ENCODE results near the gene ENO1. TPM values are rescaled to one million over a fixed set of nuclear protein-coding genes. Genes with fewer than 3 reads are reported as not detected.
"Not testable (repeated sequence)": the region's sequence is repeated elsewhere in the genome, so short reads cannot be mapped to it uniquely, and the experiment has no call there.

The ENO1 gene
- total RNA-seq, 1 donor = 1,401 TPM

DNA sequence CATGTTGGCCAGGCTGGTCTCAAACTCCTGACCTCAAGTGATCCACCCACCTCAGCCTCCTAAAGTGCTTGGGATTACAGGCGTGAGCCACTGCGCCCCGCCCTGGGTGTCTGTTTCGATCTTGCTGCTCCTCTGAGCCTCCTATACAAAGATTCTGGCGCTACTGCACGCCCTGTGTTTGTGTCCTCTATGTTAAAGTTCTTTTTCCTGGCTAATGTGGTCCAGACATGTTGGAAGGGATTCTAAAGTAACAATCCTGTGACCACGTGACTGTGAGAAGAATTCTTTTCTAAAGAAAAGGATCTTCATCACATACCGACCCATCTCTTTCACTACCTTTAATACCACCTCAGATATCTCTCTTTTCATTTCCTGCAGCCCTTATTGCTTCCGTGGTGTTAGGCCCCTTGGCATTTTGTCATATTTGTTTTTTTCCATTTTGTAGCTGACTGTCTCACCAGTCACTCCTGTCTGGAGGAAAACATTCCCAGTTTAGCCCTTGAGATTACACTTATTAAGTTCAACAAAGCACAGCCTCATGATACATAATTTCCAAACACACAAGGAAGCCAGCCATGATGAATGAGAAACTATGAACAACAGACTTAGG lies 27.2 kb upstream of the ENO1 start:
- peak; percentile 57 for DNase-seq (ENCODE audit: low read depth)
- TF ChIP-seq, protein P1, sequence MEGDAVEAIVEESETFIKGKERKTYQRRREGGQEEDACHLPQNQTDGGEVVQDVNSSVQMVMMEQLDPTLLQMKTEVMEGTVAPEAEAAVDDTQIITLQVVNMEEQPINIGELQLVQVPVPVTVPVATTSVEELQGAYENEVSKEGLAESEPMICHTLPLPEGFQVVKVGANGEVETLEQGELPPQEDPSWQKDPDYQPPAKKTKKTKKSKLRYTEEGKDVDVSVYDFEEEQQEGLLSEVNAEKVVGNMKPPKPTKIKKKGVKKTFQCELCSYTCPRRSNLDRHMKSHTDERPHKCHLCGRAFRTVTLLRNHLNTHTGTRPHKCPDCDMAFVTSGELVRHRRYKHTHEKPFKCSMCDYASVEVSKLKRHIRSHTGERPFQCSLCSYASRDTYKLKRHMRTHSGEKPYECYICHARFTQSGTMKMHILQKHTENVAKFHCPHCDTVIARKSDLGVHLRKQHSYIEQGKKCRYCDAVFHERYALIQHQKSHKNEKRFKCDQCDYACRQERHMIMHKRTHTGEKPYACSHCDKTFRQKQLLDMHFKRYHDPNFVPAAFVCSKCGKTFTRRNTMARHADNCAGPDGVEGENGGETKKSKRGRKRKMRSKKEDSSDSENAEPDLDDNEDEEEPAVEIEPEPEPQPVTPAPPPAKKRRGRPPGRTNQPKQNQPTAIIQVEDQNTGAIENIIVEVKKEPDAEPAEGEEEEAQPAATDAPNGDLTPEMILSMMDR (IDR thresholded peaks at IDR 0.05; ENCODE audit: insufficient read depth, low read depth, low read length) = no peak
- H3K4me3 ChIP-seq (ENCODE audit: low read depth, low read length) = no peak overlapping the region

DNA sequence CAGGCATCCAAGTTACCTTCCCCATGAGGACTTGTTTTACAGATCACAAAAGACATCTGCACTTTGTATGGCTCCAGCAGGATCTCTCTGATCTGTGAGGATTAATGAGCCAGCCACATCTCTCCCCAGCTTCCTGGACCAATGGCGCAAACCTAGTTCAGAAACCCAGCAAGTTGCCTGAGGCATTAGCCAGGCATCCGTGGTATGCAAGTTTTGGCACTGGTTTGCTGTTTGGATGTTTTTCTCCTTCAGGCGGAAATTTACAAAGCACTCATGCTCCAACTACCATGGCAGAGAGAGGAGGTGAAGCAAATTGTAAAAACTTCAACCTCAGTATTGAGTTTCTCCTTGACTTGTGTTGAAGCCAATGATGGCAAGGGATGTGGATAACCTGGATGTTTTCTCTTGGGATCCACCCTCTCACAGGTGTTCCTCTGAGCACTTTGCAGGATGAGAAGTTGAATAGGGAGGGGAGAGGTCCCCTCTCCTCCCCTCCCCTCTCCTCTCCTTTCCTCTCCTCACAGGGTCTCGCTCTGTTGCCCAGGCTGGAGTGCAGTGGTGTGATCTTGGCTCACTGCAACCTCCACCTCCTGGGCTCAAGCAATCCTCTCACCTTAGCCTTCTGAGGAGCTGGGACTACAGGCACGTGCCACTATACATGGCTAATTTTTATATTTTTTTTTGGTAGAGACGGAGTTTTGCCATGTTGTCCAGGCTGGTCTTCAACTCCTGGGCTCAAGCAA lies 25.6 kb upstream of the ENO1 start:
- TF ChIP-seq, protein P1 (IDR thresholded peaks at IDR 0.05; ENCODE audit: insufficient read depth, low read depth, low read length) = no peak
- H3K4me3 ChIP-seq (ENCODE audit: low read depth, low read length) = no peak overlapping the region
- peak; percentile 97 for DNase-seq (ENCODE audit: low read depth)

DNA sequence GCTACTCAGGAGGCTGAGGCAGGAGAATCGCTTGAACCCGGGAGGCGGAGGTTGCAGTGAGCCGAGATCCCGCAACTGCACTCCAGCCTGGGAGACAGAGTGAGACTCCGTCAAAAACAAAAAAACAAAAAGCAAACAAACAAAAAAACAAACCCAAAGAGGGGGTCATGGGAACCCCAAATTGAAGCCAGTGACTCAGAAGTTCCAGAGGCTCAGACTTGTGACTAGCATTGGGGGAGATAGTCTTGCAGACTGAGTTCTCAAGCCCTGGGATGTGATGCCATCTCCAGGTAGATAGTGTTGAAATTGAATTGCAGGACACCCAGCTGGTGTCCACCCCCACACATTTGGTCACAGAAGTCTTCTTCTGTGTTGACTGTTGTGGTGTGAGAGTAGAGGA lies 24.9 kb upstream of the ENO1 start:
- TF ChIP-seq, protein P1 (IDR thresholded peaks at IDR 0.05; ENCODE audit: insufficient read depth, low read depth, low read length) = no peak
- no peak overlapping the region for H3K4me3 ChIP-seq (ENCODE audit: low read depth, low read length)
- DNase-seq (ENCODE audit: low read depth) = peak; percentile 56

DNA sequence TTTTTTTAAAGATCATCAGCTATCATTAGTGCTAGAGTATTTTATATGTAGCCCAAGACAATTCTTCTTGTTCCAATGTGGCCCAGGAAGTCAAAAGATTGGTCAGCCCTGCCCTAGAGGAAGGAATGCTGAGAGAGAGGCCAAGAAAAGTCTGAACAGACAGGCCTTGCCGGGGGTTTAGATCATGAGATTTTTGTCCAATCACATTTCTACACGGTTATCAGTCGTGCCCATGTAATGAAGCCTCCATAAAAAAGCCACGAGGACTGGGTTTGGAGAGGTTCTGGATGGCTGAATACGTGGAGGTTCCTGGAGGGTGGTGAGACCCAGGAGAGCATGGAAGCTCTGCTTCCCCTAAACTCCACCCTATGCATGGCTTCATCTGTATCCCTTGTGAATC lies 24.3 kb upstream of the ENO1 start:
- TF ChIP-seq, protein P1 (IDR thresholded peaks at IDR 0.05; ENCODE audit: insufficient read depth, low read depth, low read length) = peak; percentile 42
- H3K4me3 ChIP-seq (ENCODE audit: low read depth, low read length) = no peak overlapping the region
- peak; percentile 42 for DNase-seq (ENCODE audit: low read depth)

DNA sequence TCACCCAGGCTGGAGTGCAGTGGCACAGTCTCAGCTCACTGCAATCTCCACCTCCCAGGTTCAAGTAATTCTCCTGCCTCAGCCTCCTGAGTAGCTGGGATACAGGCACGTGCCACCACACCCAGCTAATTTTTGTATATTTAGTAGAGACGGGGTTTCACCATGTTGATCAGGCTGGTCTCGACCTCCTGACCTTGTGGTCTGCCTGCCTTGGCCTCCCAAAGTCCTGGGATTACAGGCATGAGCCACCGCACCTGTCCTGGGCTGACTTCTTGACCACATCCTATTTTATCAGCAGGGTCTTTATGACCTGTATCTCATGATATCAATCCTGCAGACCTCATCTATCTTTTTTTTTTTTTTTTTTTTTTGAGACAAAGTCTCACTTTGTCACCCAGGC lies 22.2 kb upstream of the ENO1 start:
- H3K4me3 ChIP-seq (ENCODE audit: low read depth, low read length); DNase-seq (ENCODE audit: low read depth): not testable (repeated sequence)

DNA sequence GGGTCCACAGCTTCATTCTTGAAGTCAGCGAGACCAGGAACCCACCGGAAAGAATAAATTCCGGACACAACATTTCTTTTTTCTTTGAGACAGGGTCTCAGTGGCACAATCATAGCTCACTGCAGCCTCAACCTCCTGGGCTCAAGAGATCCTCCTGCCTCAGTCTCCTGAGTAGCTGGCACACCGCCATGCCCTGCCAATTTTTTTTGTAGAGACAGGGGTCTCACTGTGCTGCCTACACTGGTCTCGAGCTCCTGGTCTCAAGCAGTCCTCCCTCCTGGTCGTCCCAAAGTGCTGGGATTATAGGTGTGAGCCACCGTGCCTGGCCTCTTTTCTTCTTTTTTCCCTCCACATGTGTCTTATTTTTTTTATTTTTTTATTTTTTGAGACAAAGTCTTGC lies 20.6 kb upstream of the ENO1 start:
- H3K4me3 ChIP-seq (ENCODE audit: low read depth, low read length) = no peak overlapping the region
- TF ChIP-seq, protein P1 (IDR thresholded peaks at IDR 0.05; ENCODE audit: insufficient read depth, low read depth, low read length) = no peak
- no peak for DNase-seq (ENCODE audit: low read depth)

DNA sequence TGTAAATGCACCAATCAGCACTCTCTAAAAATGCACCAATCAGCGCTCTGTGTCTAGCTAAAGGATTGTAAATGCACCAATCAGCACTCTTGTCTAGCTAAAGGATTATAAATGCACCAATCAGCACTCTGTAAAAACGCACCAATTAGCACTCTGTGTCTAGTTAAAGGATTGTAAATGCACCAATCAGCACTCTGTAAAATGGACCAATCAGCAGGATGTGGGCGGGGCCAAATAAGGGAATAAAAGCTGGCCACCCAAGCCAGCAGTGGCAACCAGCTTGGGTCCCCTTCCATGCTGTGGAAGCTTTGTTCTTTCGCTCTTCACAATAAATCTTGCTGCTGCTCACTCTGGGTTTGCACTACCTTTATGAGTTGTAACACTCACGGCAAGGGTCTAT lies 19.9 kb upstream of the ENO1 start:
- not testable (repeated sequence) for DNase-seq (ENCODE audit: low read depth); H3K4me3 ChIP-seq (ENCODE audit: low read depth, low read length)

DNA sequence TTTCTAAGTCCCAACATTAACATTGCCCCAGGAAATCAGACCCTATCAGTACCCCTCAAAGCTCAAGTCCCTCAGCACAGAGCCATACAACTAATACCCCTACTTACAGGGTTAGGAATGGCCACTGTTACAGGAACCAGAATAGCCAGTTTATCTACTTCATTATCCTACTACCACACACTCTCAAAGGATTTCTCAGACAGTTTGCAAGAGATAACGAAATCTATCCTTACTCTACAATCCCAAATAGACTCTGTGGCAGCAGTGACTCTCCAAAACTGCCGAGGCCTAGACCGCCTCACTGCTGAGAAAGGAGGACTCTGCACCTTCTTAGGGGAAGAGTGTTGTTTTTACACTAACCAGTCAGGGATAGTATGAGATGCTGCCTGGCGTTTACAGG lies 19.0 kb upstream of the ENO1 start:
- DNase-seq (ENCODE audit: low read depth); H3K4me3 ChIP-seq (ENCODE audit: low read depth, low read length): not testable (repeated sequence)

DNA sequence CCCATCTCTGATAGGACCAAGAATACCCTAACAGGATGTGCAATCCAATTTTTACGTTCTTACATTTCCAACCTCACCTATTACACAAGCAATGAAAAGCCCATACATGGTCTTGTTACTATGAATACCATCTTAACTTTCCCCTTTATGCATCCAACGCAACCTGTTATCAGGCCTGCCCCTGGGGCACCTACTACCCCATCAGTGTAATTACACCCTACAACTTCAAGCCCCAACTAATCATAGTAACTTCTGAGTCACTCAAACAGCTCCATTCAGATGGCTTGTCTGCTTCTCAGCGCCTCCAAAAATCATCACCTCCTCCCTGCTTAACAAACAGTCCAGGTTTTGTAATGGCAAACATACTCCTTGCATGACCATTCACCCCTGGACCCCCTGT lies 18.3 kb upstream of the ENO1 start:
- DNase-seq (ENCODE audit: low read depth); H3K4me3 ChIP-seq (ENCODE audit: low read depth, low read length): not testable (repeated sequence)
